GM15510 (cell line): ENCODE measurements around the gene CACNA1B.

ENCODE experiments used
- POLR2A ChIP-seq: IDR thresholded peaks from 3 replicates; pipeline ENCODE4 v1.6.1; 2011; ENCODE audit warnings: borderline replicate concordance; ENCODE audit not compliant: insufficient read length; ENCODE audit errors: extremely low read depth

Gene CACNA1B

GRCh38 chr9:138098116-138098907, 220.7 kb downstream of the CACNA1B start:
- TF ChIP-seq POLR2A: no peak

GRCh38 chr9:138098908-138099791, 221.6 kb downstream of the CACNA1B start:
- no peak for TF ChIP-seq POLR2A

- TF ChIP-seq POLR2A: no peak
Measured at GRCh38 chr9:138099803-138100598, 222.4 kb downstream of the CACNA1B start.

- no peak for TF ChIP-seq POLR2A
Measured at GRCh38 chr9:138100711-138101350, 223.2 kb downstream of the CACNA1B start.

- no peak for TF ChIP-seq POLR2A
Measured at GRCh38 chr9:138101444-138102234, 224.1 kb downstream of the CACNA1B start.

GRCh38 chr9:138102246-138103051, 224.9 kb downstream of the CACNA1B start:
- no peak for TF ChIP-seq POLR2A

- no peak for TF ChIP-seq POLR2A
Measured at GRCh38 chr9:138103111-138103848, 225.7 kb downstream of the CACNA1B start.

- TF ChIP-seq POLR2A: no peak
Measured at GRCh38 chr9:138103849-138104206, 226.2 kb downstream of the CACNA1B start.

GRCh38 chr9:138104251-138105122, 226.9 kb downstream of the CACNA1B start:
- no peak for TF ChIP-seq POLR2A

GRCh38 chr9:138105123-138105415, 227.5 kb downstream of the CACNA1B start:
- no peak for TF ChIP-seq POLR2A

GRCh38 chr9:138105561-138106505, 228.3 kb downstream of the CACNA1B start:
- TF ChIP-seq POLR2A: no peak

- TF ChIP-seq POLR2A: no peak
Measured at GRCh38 chr9:138111607-138112006, 234.0 kb downstream of the CACNA1B start.
